Measurements from ENCODE around the gene CHRND. TPM values are rescaled to one million over a fixed set of nuclear protein-coding genes. Genes with fewer than 3 reads are reported as not detected.

Gene CHRND
- total RNA-seq, 1 experiment from 2014 or later, result 7.1 TPM

- no peak for DNase-seq (ENCODE audit: low read depth)
These were observed 38.4 kb upstream of the CHRND start, which contains the start of gene ECEL1 for GRCh38 chr2:232487385-232488096. TSS of gene ECEL1 (minus strand) at chr2:232487834. CDS start at chr2:232486653, 1,181 bp downstream.

- no peak for DNase-seq (ENCODE audit: low read depth)
These were observed 37.8 kb upstream of the CHRND start for GRCh38 chr2:232488097-232488711.

- DNase-seq (ENCODE audit: low read depth), result no peak
These were observed 37.1 kb upstream of the CHRND start for GRCh38 chr2:232488721-232489300.

GRCh38 chr2:232489516-232490220 is 36.3 kb upstream of the CHRND start:
- no peak for DNase-seq (ENCODE audit: low read depth)

GRCh38 chr2:232490221-232491138 is 35.5 kb upstream of the CHRND start:
- no peak for DNase-seq (ENCODE audit: low read depth)

- no peak for DNase-seq (ENCODE audit: low read depth)
These were observed 34.7 kb upstream of the CHRND start for GRCh38 chr2:232491139-232491780.

GRCh38 chr2:232492236-232492848 is 33.6 kb upstream of the CHRND start:
- no peak for DNase-seq (ENCODE audit: low read depth)

GRCh38 chr2:232492963-232493700 is 32.8 kb upstream of the CHRND start:
- no peak for DNase-seq (ENCODE audit: low read depth)

- DNase-seq (ENCODE audit: low read depth), result no peak
These were observed 32.1 kb upstream of the CHRND start for GRCh38 chr2:232493701-232494474.

- no peak for DNase-seq (ENCODE audit: low read depth)
These were observed 31.4 kb upstream of the CHRND start for GRCh38 chr2:232494542-232494941.

GRCh38 chr2:232495292-232495691 is 30.7 kb upstream of the CHRND start:
- no peak for DNase-seq (ENCODE audit: low read depth)

- no peak for DNase-seq (ENCODE audit: low read depth)
These were observed 29.3 kb upstream of the CHRND start for GRCh38 chr2:232496501-232497270.

- DNase-seq (ENCODE audit: low read depth), result no peak
These were observed 28.6 kb upstream of the CHRND start for GRCh38 chr2:232497348-232497747.

GRCh38 chr2:232498452-232498851 is 27.5 kb upstream of the CHRND start:
- DNase-seq (ENCODE audit: low read depth), result no peak

GRCh38 chr2:232501331-232501771 is 24.6 kb upstream of the CHRND start:
- no peak for DNase-seq (ENCODE audit: low read depth)

GRCh38 chr2:232501794-232502390 is 24.1 kb upstream of the CHRND start:
- no peak for DNase-seq (ENCODE audit: low read depth)

- DNase-seq (ENCODE audit: low read depth), result no peak
These were observed 23.4 kb upstream of the CHRND start for GRCh38 chr2:232502511-232502910.

Measured in LHCN-M2 (cell line).